GM23338 (cell line): ENCODE measurements around the gene RPL7A. TPM values are rescaled to one million over a fixed set of nuclear protein-coding genes. Genes with fewer than 3 reads are reported as not detected.

Source experiments
- ATAC-seq: fragments of 200-7000 bp; cut with Tn5 transposase; 3 replicates; pipeline ENCODE4 v1.9.1; 2020
- DNase-seq: peaks from one replicate; pipeline ENCODE4 v3.0.0-alpha.2; 2015; ENCODE audit warnings: low spot score
- H2AFZ ChIP-seq: fragments of 200-600 bp; sonication (generic); 2 replicates; pipeline ENCODE4 v1.8.0; 2016; ENCODE audit warnings: antibody characterized with exemption, mild to moderate bottlenecking, moderate library complexity
- H3F3A ChIP-seq: fragments of 200-600 bp; sonication (generic); replicated peaks from 2 replicates; pipeline ENCODE4 v1.8.0; 2017; ENCODE audit warnings: antibody characterized with exemption, mixed run types, low read depth
- H3K27ac ChIP-seq: fragments of 200-600 bp; sonication (generic); 2 replicates; pipeline ENCODE4 v1.6.1; 2016; ENCODE audit warnings: low read depth
- H3K27me3 ChIP-seq: fragments of 200-600 bp; sonication (generic); 2 replicates; pipeline ENCODE4 v1.8.0; 2016; ENCODE audit warnings: mild to moderate bottlenecking, mixed run types, moderate library complexity; ENCODE audit not compliant: insufficient read depth
- H3K36me3 ChIP-seq: fragments of 200-600 bp; sonication (generic); 2 replicates; pipeline ENCODE4 v1.8.0; 2016; ENCODE audit warnings: mild to moderate bottlenecking; ENCODE audit not compliant: insufficient read depth
- H3K4me1 ChIP-seq: fragments of 200-600 bp; sonication (generic); 2 replicates; pipeline ENCODE4 v1.8.0; 2016; ENCODE audit warnings: mild to moderate bottlenecking, moderate library complexity; ENCODE audit not compliant: insufficient read depth
- H3K4me2 ChIP-seq: fragments of 200-600 bp; sonication (generic); 2 replicates; pipeline ENCODE4 v1.7.1; 2017; ENCODE audit warnings: mixed run types
- H3K4me3 ChIP-seq: fragments of 200-600 bp; sonication (generic); 2 replicates; pipeline ENCODE4 v1.6.1; 2016; ENCODE audit warnings: mixed run types
- H3K79me2 ChIP-seq: fragments of 200-600 bp; sonication (generic); replicated peaks from 2 replicates; pipeline ENCODE4 v1.8.0; 2017; ENCODE audit warnings: mild to moderate bottlenecking; ENCODE audit not compliant: insufficient read depth
- H3K9me2 ChIP-seq: fragments of 200-600 bp; sonication (generic); 2 replicates; pipeline ENCODE4 v1.8.0; 2017; ENCODE audit not compliant: insufficient read depth
- H4K20me1 ChIP-seq: fragments of 200-600 bp; sonication (generic); replicated peaks from 2 replicates; pipeline ENCODE4 v1.8.0; 2017; ENCODE audit warnings: mild to moderate bottlenecking; ENCODE audit not compliant: insufficient read depth
- H3K27ac Mint-ChIP-seq: 2 replicates; pipeline ENCODE4 v1.8.0; 2020; ENCODE audit warnings: inconsistent platforms, mild to moderate bottlenecking, moderate library complexity, mixed read lengths
- H3K27me3 Mint-ChIP-seq: 3 replicates; pipeline ENCODE4 v1.8.0; 2022; ENCODE audit warnings: low read depth, mild to moderate bottlenecking, moderate library complexity, mixed read lengths, inconsistent platforms; ENCODE audit not compliant: insufficient read depth, poor library complexity
- H3K36me3 Mint-ChIP-seq: 3 replicates; pipeline ENCODE4 v1.8.0; 2021; ENCODE audit warnings: low read depth, mild to moderate bottlenecking, inconsistent platforms, moderate library complexity, mixed read lengths
- H3K4me1 Mint-ChIP-seq: 3 replicates; pipeline ENCODE4 v1.8.0; 2020; ENCODE audit warnings: mild to moderate bottlenecking, inconsistent platforms, mixed read lengths
- H3K4me3 Mint-ChIP-seq: 3 replicates; pipeline ENCODE4 v1.8.0; 2021; ENCODE audit warnings: moderate library complexity, mild to moderate bottlenecking, inconsistent platforms, mixed read lengths
- H3K9me3 Mint-ChIP-seq: 3 replicates; pipeline ENCODE4 v1.8.0; 2020; ENCODE audit warnings: moderate library complexity, mild to moderate bottlenecking, inconsistent platforms, mixed read lengths
- CREB1 ChIP-seq: fragments of 250-450 bp; sonication (Bioruptor Pico); IDR thresholded peaks from 2 replicates; pipeline ENCODE4 v1.5.0; 2020; ENCODE audit warnings: low read depth, mild to moderate bottlenecking, moderate library complexity
- POLR2AphosphoS5 ChIP-seq: IDR thresholded peaks from 2 replicates; pipeline ENCODE4 v1.6.1; 2016; ENCODE audit warnings: antibody characterized with exemption, low read depth
- ZNF114 ChIP-seq: fragments of 250-450 bp; sonication (Bioruptor Pico); IDR thresholded peaks from 2 replicates; pipeline ENCODE4 v1.5.0; 2020; ENCODE audit warnings: mild to moderate bottlenecking, moderate library complexity
- polyA plus RNA-seq: library from polyadenylated mRNA; unstranded; fragments of >200 nt; fragmentation: Nextera tagmentation; extraction: Ambion mirVana; gene quantifications from 2 replicates; pipeline ENCODE4 v1.2.1, GENCODE V29; 2016
- total RNA-seq: library from RNA; depleted of rRNA; stranded (reverse); fragments of >200 nt; shearing (Covaris generic); gene quantifications from 2 replicates; pipeline ENCODE4 v1.2.3, GENCODE V29; 2014
- TF ChIP-seq, protein P1 (sequence below): IDR thresholded peaks from 2 replicates; pipeline ENCODE4 v1.6.1; 2016; ENCODE audit warnings: antibody characterized with exemption
- TF ChIP-seq, protein P2 (sequence below): fragments of 250-450 bp; sonication (Bioruptor Pico); IDR thresholded peaks from 2 replicates; pipeline ENCODE4 v1.5.0; 2020; ENCODE audit warnings: mild to moderate bottlenecking, moderate library complexity

RPL7A gene
- total and polyA plus RNA-seq, 2 experiments from 2014 or later = 1,644 to 2,020 TPM

DNA sequence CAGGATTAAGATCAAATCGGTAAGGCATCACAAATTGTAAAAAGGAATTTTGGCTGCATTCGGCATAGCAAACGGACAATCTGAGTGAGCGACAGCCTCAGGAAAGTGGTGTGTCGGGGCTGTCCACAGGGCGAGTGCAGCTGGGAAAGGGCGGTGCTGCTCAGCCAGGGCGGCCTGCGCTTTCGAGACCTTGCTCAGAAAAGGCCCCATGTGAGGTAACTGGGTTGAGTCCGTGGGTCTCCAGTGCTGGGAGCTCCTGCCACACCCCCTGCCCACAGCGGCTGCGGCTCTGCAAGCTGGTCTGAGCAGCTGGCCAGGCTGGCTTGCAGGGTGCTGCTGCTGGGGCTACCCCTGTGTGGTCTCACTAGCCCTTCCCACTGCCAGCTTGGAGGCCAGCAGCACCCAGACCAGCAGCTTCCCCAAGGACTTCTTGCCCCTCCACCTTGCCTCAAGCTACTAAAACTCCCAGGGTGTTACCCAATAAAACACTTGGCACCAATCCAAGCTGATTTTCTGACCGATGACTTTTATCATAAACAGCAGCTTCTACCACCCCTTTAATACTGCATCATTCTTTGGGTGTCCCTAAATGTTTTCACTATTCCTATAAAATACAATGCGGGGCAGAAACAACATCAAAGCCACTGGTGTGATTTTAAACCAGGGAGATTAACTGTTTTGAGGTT lies 14.5 kb downstream of the RPL7A start:
- H3K4me1 ChIP-seq = peaks cover 1% of the 10 kb centered on the region; the same call in 1 of the 2 replicates
- H3K9me3 Mint-ChIP-seq = no peaks in the 10 kb centered on the region
- DNase-seq = no peak
- H2AFZ ChIP-seq = no peak overlapping the region
- peaks cover 23% of the 10 kb centered on the region for H3K79me2 ChIP-seq
- H3K27me3 ChIP-seq = no peaks in the 10 kb centered on the region
- no peaks in the 10 kb centered on the region for H3K9me2 ChIP-seq
- H3K27ac Mint-ChIP-seq = no peak overlapping the region
- H3K27me3 Mint-ChIP-seq = peaks cover 12% of the 10 kb centered on the region
- peaks cover 27% of the 10 kb centered on the region for H3K36me3 ChIP-seq
- TF ChIP-seq, protein P1, sequence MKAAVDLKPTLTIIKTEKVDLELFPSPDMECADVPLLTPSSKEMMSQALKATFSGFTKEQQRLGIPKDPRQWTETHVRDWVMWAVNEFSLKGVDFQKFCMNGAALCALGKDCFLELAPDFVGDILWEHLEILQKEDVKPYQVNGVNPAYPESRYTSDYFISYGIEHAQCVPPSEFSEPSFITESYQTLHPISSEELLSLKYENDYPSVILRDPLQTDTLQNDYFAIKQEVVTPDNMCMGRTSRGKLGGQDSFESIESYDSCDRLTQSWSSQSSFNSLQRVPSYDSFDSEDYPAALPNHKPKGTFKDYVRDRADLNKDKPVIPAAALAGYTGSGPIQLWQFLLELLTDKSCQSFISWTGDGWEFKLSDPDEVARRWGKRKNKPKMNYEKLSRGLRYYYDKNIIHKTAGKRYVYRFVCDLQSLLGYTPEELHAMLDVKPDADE = no peak
- TF ChIP-seq, protein P2, sequence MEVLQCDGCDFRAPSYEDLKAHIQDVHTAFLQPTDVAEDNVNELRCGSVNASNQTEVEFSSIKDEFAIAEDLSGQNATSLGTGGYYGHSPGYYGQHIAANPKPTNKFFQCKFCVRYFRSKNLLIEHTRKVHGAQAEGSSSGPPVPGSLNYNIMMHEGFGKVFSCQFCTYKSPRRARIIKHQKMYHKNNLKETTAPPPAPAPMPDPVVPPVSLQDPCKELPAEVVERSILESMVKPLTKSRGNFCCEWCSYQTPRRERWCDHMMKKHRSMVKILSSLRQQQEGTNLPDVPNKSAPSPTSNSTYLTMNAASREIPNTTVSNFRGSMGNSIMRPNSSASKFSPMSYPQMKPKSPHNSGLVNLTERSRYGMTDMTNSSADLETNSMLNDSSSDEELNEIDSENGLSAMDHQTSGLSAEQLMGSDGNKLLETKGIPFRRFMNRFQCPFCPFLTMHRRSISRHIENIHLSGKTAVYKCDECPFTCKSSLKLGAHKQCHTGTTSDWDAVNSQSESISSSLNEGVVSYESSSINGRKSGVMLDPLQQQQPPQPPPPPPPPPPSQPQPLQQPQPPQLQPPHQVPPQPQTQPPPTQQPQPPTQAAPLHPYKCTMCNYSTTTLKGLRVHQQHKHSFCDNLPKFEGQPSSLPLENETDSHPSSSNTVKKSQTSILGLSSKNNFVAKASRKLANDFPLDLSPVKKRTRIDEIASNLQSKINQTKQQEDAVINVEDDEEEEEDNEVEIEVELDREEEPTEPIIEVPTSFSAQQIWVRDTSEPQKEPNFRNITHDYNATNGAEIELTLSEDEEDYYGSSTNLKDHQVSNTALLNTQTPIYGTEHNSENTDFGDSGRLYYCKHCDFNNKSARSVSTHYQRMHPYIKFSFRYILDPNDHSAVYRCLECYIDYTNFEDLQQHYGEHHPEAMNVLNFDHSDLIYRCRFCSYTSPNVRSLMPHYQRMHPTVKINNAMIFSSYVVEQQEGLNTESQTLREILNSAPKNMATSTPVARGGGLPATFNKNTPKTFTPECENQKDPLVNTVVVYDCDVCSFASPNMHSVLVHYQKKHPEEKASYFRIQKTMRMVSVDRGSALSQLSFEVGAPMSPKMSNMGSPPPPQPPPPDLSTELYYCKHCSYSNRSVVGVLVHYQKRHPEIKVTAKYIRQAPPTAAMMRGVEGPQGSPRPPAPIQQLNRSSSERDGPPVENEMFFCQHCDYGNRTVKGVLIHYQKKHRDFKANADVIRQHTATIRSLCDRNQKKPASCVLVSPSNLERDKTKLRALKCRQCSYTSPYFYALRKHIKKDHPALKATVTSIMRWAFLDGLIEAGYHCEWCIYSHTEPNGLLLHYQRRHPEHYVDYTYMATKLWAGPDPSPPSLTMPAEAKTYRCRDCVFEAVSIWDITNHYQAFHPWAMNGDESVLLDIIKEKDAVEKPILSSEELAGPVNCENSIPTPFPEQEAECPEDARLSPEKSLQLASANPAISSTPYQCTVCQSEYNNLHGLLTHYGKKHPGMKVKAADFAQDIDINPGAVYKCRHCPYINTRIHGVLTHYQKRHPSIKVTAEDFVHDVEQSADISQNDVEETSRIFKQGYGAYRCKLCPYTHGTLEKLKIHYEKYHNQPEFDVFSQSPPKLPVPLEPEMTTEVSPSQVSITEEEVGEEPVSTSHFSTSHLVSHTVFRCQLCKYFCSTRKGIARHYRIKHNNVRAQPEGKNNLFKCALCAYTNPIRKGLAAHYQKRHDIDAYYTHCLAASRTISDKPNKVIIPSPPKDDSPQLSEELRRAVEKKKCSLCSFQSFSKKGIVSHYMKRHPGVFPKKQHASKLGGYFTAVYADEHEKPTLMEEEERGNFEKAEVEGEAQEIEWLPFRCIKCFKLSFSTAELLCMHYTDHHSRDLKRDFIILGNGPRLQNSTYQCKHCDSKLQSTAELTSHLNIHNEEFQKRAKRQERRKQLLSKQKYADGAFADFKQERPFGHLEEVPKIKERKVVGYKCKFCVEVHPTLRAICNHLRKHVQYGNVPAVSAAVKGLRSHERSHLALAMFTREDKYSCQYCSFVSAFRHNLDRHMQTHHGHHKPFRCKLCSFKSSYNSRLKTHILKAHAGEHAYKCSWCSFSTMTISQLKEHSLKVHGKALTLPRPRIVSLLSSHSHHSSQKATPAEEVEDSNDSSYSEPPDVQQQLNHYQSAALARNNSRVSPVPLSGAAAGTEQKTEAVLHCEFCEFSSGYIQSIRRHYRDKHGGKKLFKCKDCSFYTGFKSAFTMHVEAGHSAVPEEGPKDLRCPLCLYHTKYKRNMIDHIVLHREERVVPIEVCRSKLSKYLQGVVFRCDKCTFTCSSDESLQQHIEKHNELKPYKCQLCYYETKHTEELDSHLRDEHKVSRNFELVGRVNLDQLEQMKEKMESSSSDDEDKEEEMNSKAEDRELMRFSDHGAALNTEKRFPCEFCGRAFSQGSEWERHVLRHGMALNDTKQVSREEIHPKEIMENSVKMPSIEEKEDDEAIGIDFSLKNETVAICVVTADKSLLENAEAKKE (CRISPR knock-in tag) = no peak
- peaks cover 21% of the 10 kb centered on the region; the same call in 1 of the 2 replicates for H3F3A ChIP-seq
- H3K4me2 ChIP-seq = no peak overlapping the region
- H3K4me3 Mint-ChIP-seq = no peak overlapping the region
- H3K36me3 Mint-ChIP-seq = peaks cover 82% of the 10 kb centered on the region
- no peak overlapping the region for H3K27ac ChIP-seq
- ATAC-seq = no peak
- peaks cover 4% of the 10 kb centered on the region; the same call in 2 of the 3 replicates for H3K4me1 Mint-ChIP-seq
- H4K20me1 ChIP-seq = peaks cover 34% of the 10 kb centered on the region
- H3K4me3 ChIP-seq = no peak overlapping the region

DNA sequence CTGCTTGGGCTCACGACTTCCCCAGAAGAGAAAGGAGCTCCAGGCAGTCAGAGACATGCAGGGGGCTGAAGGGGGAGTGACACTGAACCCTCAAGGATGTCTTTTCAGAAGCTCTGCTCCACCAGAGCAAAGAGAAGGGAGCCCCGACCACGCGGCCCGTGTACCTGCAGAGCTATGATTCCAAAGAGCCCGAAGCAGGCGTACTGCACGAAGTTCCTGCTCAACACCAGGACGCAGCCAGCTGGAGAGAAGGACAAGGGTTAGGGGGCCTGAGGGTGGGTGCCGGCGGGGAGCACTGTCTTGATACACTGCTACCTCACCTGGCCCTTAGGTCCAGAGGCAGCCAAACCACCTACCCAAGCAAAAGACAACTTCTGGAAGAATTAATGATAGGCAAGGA lies 18.4 kb downstream of the RPL7A start:
- Histone ChIP-seq H3K9me2 (no peaks in the 10 kb centered on the region), H3K4me1 (no peaks in the 10 kb centered on the region), H3K4me2 (no peak overlapping the region), H3F3A (peaks cover 10% of the 10 kb centered on the region; the same call in 1 of the 2 replicates), H2AFZ (no peak overlapping the region), H3K79me2 (peaks cover 58% of the 10 kb centered on the region), H4K20me1 (peaks cover 60% of the 10 kb centered on the region), H3K27me3 (no peaks in the 10 kb centered on the region), H3K27ac (no peak overlapping the region), H3K36me3 (peaks cover 27% of the 10 kb centered on the region), H3K4me3 (no peak overlapping the region)
- Mint-ChIP-seq H3K27ac (no peak overlapping the region), H3K4me3 (no peak overlapping the region), H3K27me3 (peaks cover 8% of the 10 kb centered on the region), H3K36me3 (peaks cover 73% of the 10 kb centered on the region), H3K4me1 (peaks cover 6% of the 10 kb centered on the region; the same call in 2 of the 3 replicates), H3K9me3 (no peaks in the 10 kb centered on the region)
- DNase-seq = no peak
- TF ChIP-seq, protein P1 = no peak
- TF ChIP-seq CREB1 (CRISPR knock-in tag) (no peak), POLR2AphosphoS5 (no peak), ZNF114 (no peak)
- ATAC-seq = no peak
